T-helper 1 cell treated with Interleukin-12 subunit alpha and Interleukin-12 subunit beta and Interleukin-4 antibody, amounts not matched to agents 30 μg/mL and 1 μg/mL, for 36 hours (primary cell): ENCODE measurements around the gene CCNJL.

Experiments used
- H3K27ac Mint-ChIP-seq: one replicate; pipeline ENCODE4 v1.8.0; 2021; ENCODE audit warnings: mild to moderate bottlenecking, mixed read lengths
- H3K27me3 Mint-ChIP-seq: one replicate; pipeline ENCODE4 v1.8.0; 2021; ENCODE audit warnings: low read depth, mixed read lengths
- H3K36me3 Mint-ChIP-seq: one replicate; pipeline ENCODE4 v1.8.0; 2021; ENCODE audit warnings: low read depth, mixed read lengths
- H3K4me1 Mint-ChIP-seq: one replicate; pipeline ENCODE4 v1.8.0; 2021; ENCODE audit warnings: low read depth, mixed read lengths
- H3K4me3 Mint-ChIP-seq: one replicate; pipeline ENCODE4 v1.8.0; 2021; ENCODE audit warnings: mild to moderate bottlenecking, moderate library complexity, mixed read lengths
- H3K9me3 Mint-ChIP-seq: one replicate; pipeline ENCODE4 v1.8.0; 2021; ENCODE audit warnings: mixed read lengths

Gene CCNJL

DNA sequence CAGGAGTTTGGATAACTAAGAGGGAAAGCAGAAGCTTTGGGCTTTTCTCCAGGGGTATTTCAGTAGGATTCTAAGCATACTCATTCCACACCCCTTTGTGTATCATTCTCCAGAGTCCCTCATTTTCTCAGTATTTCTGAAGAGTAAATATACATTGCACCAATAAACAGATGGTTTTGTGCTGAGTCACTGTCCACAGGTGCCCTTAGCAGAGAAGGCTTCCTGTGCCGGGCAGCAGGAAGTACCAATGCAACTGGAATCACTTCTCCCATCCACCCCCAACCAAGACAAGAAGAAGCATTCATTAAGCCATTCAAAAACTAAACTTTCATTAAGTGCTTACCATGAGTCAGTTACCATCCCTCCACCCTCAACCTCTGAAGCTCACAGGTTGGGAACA is 3.6 kb upstream of the CCNJL start:
- Mint-ChIP-seq H3K9me3 (no peaks in the 10 kb centered on the region), H3K27me3 (peaks cover 56% of the 10 kb centered on the region), H3K4me3 (no peak overlapping the region), H3K36me3 (peaks cover 2% of the 10 kb centered on the region), H3K27ac (no peak overlapping the region), H3K4me1 (peaks cover 2% of the 10 kb centered on the region)

DNA sequence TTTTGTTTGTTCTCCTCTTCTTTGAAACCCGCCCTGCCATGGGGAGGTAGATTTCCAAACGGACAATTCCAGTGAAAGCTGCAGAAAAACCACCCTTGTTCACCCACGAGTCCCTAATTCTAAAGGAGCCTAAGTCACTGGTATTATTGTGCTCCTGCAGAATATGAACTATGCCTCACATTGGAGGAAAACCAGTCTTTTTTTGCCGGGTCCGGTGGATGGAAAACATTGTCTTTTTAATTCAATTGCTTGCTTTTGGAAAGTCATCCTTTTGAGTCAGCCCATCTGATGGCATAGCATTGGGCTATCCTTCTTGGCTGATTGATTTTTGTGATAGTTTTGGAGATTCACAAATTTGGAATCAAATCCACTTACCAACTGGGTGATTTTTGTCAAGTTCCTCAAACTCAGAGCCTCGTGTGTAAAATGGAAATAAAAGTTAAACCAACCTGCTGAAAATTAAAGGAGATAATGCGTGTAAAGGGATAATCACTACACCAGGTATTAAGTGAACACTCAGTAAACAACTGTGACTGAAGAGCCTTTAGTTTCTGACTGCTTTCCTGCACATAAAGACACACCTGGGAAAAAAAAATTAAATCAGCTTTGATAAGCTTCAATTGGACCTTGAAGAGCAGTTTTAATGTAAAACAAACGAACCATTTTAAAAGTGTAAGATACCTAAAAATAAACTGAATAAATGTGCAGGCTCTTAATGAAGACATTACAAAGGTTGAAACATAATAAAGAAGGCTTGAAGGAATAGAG is 780 bp upstream of the CCNJL start:
- Mint-ChIP-seq H3K4me1 (peaks cover 2% of the 10 kb centered on the region), H3K36me3 (peaks cover 2% of the 10 kb centered on the region), H3K4me3 (peak overlapping the region; percentile 77), H3K27me3 (peaks cover 74% of the 10 kb centered on the region), H3K9me3 (no peaks in the 10 kb centered on the region), H3K27ac (no peak overlapping the region)

DNA sequence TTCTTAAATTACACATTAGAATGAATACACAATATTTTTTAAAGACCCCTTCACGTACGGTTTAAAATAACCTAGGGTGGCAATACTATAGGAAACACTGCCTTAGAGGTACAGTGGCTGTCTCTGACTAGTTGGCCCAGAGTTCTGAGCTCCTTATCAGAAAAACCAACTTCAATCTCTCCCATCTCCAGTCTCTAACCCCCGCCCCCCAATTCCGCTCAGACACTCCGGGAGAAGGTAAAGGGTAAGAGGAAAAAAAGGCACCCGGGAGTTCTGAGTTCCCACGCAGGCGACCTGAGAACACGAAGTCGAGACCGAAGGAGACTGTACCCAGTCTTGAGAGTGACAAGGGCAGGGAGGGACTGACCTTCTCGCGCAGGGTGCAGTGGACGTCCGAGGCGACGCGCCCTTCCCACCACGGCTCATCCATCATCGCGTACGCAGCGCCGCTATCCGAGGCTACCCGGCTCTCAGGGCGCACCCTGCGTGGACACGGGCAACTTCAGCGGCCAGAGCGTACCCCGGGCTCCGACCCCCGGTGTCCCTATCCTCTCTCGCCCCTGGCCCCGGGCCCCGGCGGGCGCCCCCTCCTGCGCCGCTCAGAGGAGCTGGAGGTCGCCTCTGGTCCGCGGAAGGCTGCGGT is 752 bp downstream of the CCNJL start:
- Mint-ChIP-seq H3K4me3 (peak overlapping the region; percentile 33), H3K4me1 (peaks cover 2% of the 10 kb centered on the region), H3K27ac (no peak overlapping the region), H3K9me3 (no peaks in the 10 kb centered on the region), H3K36me3 (peaks cover 2% of the 10 kb centered on the region), H3K27me3 (peaks cover 70% of the 10 kb centered on the region)

DNA sequence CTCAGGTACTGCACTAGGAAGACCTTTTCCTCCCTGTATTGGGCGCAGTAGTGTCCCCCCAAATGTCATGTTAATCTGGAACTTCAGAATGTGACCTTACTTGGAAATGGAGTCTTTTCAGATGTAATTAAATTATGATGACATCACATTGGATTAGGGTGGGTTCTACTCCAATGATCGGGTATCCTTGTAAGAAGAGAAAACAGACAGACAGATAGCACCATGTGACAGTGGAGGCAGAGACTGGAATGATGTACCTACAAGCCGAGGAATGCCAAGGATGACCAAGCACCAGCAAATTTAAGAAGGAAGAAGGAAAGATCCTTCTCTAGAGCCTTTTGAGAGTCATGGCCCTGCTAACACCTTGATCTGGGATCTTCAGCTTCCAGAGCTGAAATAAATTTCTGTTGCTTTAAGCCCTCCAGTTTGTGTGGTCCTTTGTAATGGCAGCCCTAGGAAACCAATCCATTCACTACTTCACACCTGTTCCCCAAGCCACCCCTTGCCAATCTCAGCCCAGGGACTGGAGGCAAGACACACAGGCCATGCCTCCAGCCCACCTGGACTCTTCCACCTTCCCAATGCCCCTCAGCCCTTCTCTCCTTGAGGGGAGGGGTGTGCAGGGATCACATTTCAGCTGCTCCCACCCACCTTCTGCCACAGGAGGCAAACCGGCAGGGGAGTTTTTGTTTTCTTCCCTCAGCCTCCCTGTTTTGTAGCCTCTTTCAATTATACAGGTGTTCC is 1.6 kb downstream of the CCNJL start:
- peaks cover 2% of the 10 kb centered on the region for H3K4me1 Mint-ChIP-seq
- no peak overlapping the region for H3K27ac Mint-ChIP-seq
- no peaks in the 10 kb centered on the region for H3K9me3 Mint-ChIP-seq
- peaks cover 65% of the 10 kb centered on the region for H3K27me3 Mint-ChIP-seq
- no peak overlapping the region for H3K4me3 Mint-ChIP-seq
- peaks cover 2% of the 10 kb centered on the region for H3K36me3 Mint-ChIP-seq

DNA sequence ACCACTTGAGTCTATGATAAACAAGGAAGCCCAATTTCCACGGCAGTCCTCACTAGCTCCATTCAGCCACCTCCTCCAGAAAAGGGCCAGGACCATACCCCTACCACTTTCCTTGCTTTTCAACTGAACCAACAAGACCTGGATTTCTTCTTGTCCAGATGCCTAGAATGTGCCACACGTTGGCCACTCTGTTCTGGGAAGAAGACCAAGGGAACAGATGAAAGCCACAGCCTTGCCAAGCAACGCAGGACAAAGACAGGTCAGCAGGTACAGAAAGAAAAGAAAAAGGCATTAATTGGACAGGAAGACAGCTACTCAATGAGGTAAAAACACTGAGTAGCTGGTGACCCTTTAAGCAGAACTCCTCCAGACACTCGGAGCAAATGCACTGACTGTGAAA is 2.2 kb downstream of the CCNJL start:
- no peak overlapping the region for H3K27ac Mint-ChIP-seq
- H3K9me3 Mint-ChIP-seq: no peaks in the 10 kb centered on the region
- peaks cover 64% of the 10 kb centered on the region for H3K27me3 Mint-ChIP-seq
- no peak overlapping the region for H3K4me3 Mint-ChIP-seq
- H3K4me1 Mint-ChIP-seq: peaks cover 2% of the 10 kb centered on the region
- H3K36me3 Mint-ChIP-seq: peaks cover 2% of the 10 kb centered on the region

DNA sequence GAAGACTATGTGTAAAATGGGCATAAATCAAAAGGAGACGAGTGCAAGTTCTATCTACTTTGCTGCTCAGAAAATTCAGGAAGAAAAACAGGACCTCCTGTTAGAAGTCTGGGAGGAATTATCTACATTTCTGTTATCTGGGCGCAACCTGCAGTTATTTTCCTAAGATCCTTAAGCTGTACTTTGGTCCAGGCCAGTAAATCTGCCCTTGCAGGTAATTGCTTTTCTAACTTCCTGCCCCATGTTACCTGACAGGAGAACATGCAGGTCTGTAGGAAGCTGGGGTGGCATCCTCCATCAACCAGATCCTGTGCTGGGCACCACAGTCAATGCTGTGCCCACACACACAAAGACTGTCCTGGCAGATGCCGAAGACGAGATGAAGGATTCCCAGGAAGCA is 5.7 kb downstream of the CCNJL start:
- Mint-ChIP-seq H3K27me3 (peaks cover 40% of the 10 kb centered on the region), H3K36me3 (no peaks in the 10 kb centered on the region)

DNA sequence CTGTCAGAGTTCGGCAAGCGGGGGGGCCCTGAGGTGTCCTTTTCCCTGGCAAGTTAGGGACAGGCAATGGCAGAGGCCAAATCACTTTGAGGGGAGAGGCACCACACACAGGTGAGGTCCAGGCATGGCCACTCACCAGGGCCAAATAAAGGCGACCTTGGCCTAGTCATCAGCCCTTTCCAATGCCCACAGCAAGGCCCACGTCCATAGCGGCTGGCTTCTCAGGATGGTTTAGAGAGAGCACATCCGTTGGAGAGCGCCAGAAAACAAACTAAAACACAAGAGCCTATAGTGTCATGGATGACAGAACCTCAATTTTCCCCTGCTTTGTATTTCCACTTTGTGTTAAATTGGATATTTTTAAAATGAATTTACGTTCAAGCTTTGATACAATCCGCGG is 7.0 kb downstream of the CCNJL start:
- H3K27ac Mint-ChIP-seq: no peak overlapping the region
- H3K27me3 Mint-ChIP-seq: peaks cover 26% of the 10 kb centered on the region
- no peak overlapping the region for H3K4me3 Mint-ChIP-seq
- H3K9me3 Mint-ChIP-seq: no peaks in the 10 kb centered on the region
- H3K36me3 Mint-ChIP-seq: no peaks in the 10 kb centered on the region
- no peaks in the 10 kb centered on the region for H3K4me1 Mint-ChIP-seq

More for the DNA sequence above, 5.7 kb downstream of the CCNJL start:
- H3K27ac Mint-ChIP-seq: no peak overlapping the region
- H3K9me3 Mint-ChIP-seq: no peaks in the 10 kb centered on the region
- H3K4me1 Mint-ChIP-seq: no peaks in the 10 kb centered on the region
- no peak overlapping the region for H3K4me3 Mint-ChIP-seq

DNA sequence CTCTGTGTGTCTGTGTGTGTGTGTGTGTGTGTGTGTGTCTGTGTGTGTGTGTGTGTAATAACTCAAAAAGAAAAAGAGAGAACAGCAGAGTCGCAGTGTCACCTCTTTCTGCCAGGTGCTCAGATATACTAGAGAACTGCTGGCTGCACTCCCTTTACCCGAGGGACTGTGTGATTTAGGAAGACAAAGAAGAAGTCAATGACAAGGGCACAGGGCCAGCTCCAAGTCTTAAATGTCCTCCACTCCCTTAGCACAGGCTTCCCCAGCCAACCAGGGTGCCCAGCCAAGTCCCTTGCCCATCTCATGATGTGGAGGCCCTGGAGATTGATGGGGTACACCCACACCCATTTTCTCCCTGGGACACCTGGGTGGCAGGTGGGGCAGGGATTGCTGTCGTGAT is 8.7 kb downstream of the CCNJL start:
- no peak overlapping the region for H3K4me3 Mint-ChIP-seq
- no peak overlapping the region for H3K27ac Mint-ChIP-seq
- no peaks in the 10 kb centered on the region for H3K36me3 Mint-ChIP-seq
- H3K9me3 Mint-ChIP-seq: no peaks in the 10 kb centered on the region
- H3K27me3 Mint-ChIP-seq: peaks cover 10% of the 10 kb centered on the region
- H3K4me1 Mint-ChIP-seq: no peaks in the 10 kb centered on the region

DNA sequence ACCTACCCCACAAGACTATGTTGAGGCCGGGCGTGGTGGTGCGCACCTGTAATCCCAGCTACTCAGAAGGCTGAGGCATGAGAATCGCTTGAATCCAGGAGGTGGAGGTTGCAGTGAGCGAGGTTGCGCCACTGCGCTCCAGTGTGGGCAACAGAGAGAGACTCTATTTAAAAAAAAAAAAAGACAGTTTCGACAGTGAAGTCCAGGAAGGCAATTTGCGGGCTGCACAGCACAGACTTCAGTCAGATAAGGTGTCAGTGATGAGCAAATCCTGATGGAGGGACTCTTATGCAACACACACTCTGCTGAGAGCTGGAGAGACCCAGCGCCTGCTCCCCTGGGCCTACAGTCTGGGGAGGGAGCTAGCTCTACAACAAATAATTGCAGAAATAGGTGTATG is 14.2 kb downstream of the CCNJL start:
- Mint-ChIP-seq H3K4me1 (no peaks in the 10 kb centered on the region), H3K4me3 (no peak overlapping the region), H3K27me3 (no peaks in the 10 kb centered on the region), H3K27ac (no peak overlapping the region), H3K9me3 (no peaks in the 10 kb centered on the region), H3K36me3 (no peaks in the 10 kb centered on the region)

DNA sequence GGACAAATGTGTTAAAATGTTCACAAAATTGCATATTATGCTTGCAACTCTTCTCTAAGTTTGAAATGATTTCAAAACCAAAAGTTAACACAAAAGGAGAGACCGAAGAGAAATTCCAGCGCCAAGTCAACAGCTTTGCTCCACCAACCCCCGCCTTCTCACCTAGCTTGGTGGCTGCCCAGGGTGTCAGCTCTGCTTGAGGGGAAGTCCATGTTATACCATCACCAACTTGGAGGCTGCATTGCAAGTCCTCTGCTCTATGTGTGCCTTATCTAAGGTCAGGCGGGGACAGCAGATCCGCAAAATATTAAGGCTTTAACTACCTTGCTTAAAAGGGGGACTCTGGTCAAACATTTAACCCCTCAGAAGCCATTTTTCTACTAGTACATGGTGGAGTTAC is 14.6 kb downstream of the CCNJL start:
- Mint-ChIP-seq H3K27me3 (no peaks in the 10 kb centered on the region), H3K27ac (no peak overlapping the region), H3K4me1 (no peaks in the 10 kb centered on the region), H3K36me3 (no peaks in the 10 kb centered on the region), H3K4me3 (no peak overlapping the region), H3K9me3 (no peaks in the 10 kb centered on the region)

DNA sequence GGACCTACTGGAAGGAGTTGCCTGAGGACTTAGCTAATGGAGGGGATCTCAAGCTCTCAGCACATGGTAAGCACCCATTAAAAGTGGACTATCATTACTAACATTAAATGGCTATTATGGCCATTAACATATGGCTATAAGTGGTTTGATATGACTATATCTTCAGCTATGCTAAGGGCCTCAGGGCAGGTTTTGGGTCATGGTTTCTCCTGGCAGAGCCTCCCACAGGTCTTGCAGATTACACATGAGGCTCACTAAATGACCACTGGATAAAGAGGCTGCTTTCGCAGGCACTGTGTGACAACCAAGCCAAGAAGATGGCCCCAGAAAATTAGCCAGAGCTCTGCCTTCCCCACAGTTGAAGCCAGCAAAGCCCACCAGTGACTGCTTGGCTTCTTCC is 15.4 kb downstream of the CCNJL start:
- Mint-ChIP-seq H3K27ac (no peak overlapping the region), H3K27me3 (no peaks in the 10 kb centered on the region), H3K4me3 (no peak overlapping the region), H3K4me1 (no peaks in the 10 kb centered on the region), H3K9me3 (no peaks in the 10 kb centered on the region), H3K36me3 (no peaks in the 10 kb centered on the region)

DNA sequence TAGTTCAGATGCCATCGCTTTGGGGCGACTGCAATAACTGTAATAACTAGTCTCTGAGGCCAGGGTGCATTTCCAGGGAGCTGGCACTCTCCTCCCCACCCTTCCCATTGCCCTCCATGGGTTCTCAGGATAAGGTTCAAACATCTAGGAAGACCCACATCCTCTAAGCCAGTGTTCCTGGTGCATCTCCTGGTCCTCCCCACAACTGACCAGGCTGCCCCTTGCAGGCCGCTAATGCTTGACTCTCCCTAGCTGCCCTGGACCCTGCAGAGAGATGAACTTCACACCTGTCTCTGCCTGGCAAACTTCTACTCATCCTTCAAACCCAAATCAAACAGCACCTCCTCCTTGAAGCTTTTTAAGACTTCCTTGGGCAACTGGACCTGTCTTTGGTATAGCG is 15.9 kb downstream of the CCNJL start:
- Mint-ChIP-seq H3K4me1 (no peaks in the 10 kb centered on the region), H3K4me3 (no peak overlapping the region), H3K27ac (no peak overlapping the region), H3K9me3 (no peaks in the 10 kb centered on the region), H3K27me3 (no peaks in the 10 kb centered on the region), H3K36me3 (no peaks in the 10 kb centered on the region)

DNA sequence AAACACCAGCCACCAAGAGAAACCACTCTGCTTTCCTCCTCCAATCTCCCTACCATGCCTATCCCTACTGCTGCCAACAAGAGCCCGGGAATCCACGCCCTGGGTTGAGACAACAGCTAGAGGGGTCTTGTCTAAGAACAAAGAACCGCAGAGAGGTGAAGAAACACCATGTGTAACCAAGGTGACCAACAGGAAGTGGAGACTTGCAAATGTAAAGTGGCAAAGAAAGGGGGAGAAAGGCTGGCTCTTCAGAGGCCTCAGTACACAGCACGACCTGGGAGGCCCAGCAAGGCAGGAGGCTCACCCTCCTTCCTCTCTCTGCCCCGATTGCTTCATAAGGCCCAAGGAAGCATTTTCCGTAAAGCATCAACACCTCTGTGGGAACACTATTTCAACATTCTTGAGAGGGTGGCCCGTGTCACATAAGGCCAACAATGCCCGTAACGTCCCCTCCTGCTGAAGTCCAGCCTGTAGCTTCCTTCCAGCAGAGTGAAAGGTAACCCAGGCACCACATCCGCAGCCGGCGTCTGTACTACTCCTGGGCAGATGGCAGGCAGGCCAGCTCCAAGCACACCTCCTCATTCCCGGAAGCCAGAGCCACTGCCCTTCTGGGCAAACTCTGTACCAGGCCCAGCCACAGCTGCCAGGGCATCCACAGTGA is 18.3 kb downstream of the CCNJL start:
- no peaks in the 10 kb centered on the region for H3K4me1 Mint-ChIP-seq
- no peak overlapping the region for H3K27ac Mint-ChIP-seq
- H3K4me3 Mint-ChIP-seq: no peak overlapping the region
- no peaks in the 10 kb centered on the region for H3K27me3 Mint-ChIP-seq
- H3K9me3 Mint-ChIP-seq: no peaks in the 10 kb centered on the region
- no peaks in the 10 kb centered on the region for H3K36me3 Mint-ChIP-seq

DNA sequence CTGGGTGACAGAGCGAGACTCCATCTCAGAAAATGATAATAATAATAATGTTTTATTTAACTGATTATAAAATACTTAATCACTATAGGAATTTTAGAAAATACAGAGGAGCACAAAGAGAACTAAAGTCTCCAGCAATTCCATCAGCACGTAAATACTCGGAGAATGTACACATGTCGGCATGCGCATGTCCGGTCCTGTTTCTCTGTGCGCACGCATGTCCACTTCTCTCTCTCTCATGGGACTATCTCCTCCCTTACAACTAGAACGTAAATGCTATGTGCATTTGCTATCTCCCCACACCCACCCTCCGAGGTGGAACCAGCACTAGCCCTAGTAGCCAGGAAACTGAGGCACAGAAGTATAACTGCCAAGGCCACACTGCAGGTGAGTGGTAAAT is 19.0 kb downstream of the CCNJL start:
- no peak overlapping the region for H3K4me3 Mint-ChIP-seq
- H3K36me3 Mint-ChIP-seq: no peaks in the 10 kb centered on the region
- H3K9me3 Mint-ChIP-seq: no peaks in the 10 kb centered on the region
- H3K27ac Mint-ChIP-seq: no peak overlapping the region
- H3K27me3 Mint-ChIP-seq: no peaks in the 10 kb centered on the region
- H3K4me1 Mint-ChIP-seq: no peaks in the 10 kb centered on the region
